CD14-positive monocyte (primary cell): Measurements from ENCODE around the gene C9orf50. TPM values are rescaled to one million over a fixed set of nuclear protein-coding genes. Genes with fewer than 3 reads are reported as not detected.

Experiments used
- DNase-seq, 3 donors: peaks; one replicate each; pipeline ENCODE4 v3.0.0-alpha.2; 2011 to 2022
- H2AFZ ChIP-seq: 2 replicates; pipeline ENCODE4 v1.6.0; 2012; ENCODE audit warnings: mild to moderate bottlenecking, low read depth, low read length, inconsistent platforms; ENCODE audit not compliant: insufficient read depth, poor library complexity, severe bottlenecking
- H3K27ac ChIP-seq, 2 donors: 1 replicate in 1 of 2; 2 replicates in 1 of 2; pipeline ENCODE4 v1.5.1; 2012 to 2013; ENCODE audit warnings: low read length in 2 of 2, control low read depth in 1 of 2, inconsistent platforms in 1 of 2, low read depth in 1 of 2, mild to moderate bottlenecking in 1 of 2
- H3K27me3 ChIP-seq, 2 donors: one replicate each; pipeline versions ENCODE4 v1.6.0 to v1.6.1; 2011 to 2013; ENCODE audit warnings: low read length in 2 of 2; ENCODE audit not compliant: control insufficient read depth in 2 of 2, insufficient read depth in 2 of 2
- H3K36me3 ChIP-seq, 2 donors: replicated peaks in 1 of 2; 1 replicate in 1 of 2; 2 replicates in 1 of 2; pipeline versions ENCODE4 v1.5.1 to v1.6.1; 2012 to 2013; ENCODE audit warnings: low read length in 2 of 2, control low read depth in 1 of 2, inconsistent platforms in 1 of 2, mild to moderate bottlenecking in 1 of 2; ENCODE audit not compliant: insufficient read depth in 2 of 2, control insufficient read depth in 1 of 2
- H3K4me1 ChIP-seq, 2 donors: 1 replicate in 1 of 2; 2 replicates in 1 of 2; pipeline versions ENCODE4 v1.5.1 to v1.6.1; 2012 to 2013; ENCODE audit warnings: low read length in 2 of 2, control low read depth in 1 of 2, inconsistent platforms in 1 of 2, mild to moderate bottlenecking in 1 of 2, moderate library complexity in 1 of 2; ENCODE audit not compliant: insufficient read depth in 2 of 2, control insufficient read depth in 1 of 2
- H3K4me2 ChIP-seq: replicated peaks from 2 replicates; pipeline ENCODE3; 2012; ENCODE audit warnings: low read length, moderate library complexity, mild to moderate bottlenecking; ENCODE audit not compliant: poor library complexity, severe bottlenecking; ENCODE audit errors: extremely low read depth
- H3K4me3 ChIP-seq, 3 experiments: fragments of 200-600 bp in 1 of 3; sonication (generic) in 1 of 3; replicated peaks in 1 of 3; 1 replicate in 2 of 3; 2 replicates in 1 of 3; pipeline ENCODE4 v1.5.1; 2011 to 2013; ENCODE audit warnings: low read length in 3 of 3, mild to moderate bottlenecking in 3 of 3, control low read depth in 2 of 3, low read depth in 2 of 3, inconsistent platforms in 1 of 3, moderate library complexity in 1 of 3
- H3K79me2 ChIP-seq: 2 replicates; pipeline ENCODE4 v1.6.0; 2012; ENCODE audit warnings: mild to moderate bottlenecking, control low read depth, inconsistent platforms, low read length, moderate library complexity; ENCODE audit not compliant: insufficient read depth
- H3K9ac ChIP-seq: 2 replicates; pipeline ENCODE4 v1.6.0; 2017; ENCODE audit warnings: low read length, mild to moderate bottlenecking; ENCODE audit not compliant: insufficient read depth, poor library complexity, severe bottlenecking
- H3K9me3 ChIP-seq, 2 donors: replicated peaks in 1 of 2; 1 replicate in 1 of 2; 2 replicates in 1 of 2; pipeline versions ENCODE4 v1.5.1 to v1.6.1; 2012 to 2013; ENCODE audit warnings: low read length in 2 of 2, control low read depth in 1 of 2; ENCODE audit not compliant: control insufficient read depth in 1 of 2, insufficient read depth in 1 of 2
- H4K20me1 ChIP-seq: 2 replicates; pipeline ENCODE4 v1.6.0; 2012; ENCODE audit warnings: mild to moderate bottlenecking, low read length, control low read depth, moderate library complexity; ENCODE audit not compliant: insufficient read depth
- H3K27ac Mint-ChIP-seq, 7 donors: one replicate each; pipeline ENCODE4 v1.8.0; 2020; ENCODE audit warnings: mild to moderate bottlenecking in 7 of 7, mixed read lengths in 7 of 7, moderate library complexity in 6 of 7, inconsistent platforms in 2 of 7
- H3K27me3 Mint-ChIP-seq, 3 donors: one replicate each; pipeline ENCODE4 v1.8.0; 2021 to 2022; ENCODE audit warnings: low read depth in 3 of 3, mild to moderate bottlenecking in 3 of 3, mixed read lengths in 3 of 3, moderate library complexity in 3 of 3, inconsistent platforms in 1 of 3
- H3K36me3 Mint-ChIP-seq, 2 donors: one replicate each; pipeline ENCODE4 v1.8.0; 2020; ENCODE audit warnings: mixed read lengths in 2 of 2, inconsistent platforms in 1 of 2, mild to moderate bottlenecking in 1 of 2
- H3K4me1 Mint-ChIP-seq: one replicate; pipeline ENCODE4 v1.8.0; 2020; ENCODE audit warnings: mild to moderate bottlenecking, mixed read lengths
- H3K4me3 Mint-ChIP-seq, 2 donors: one replicate each; pipeline ENCODE4 v1.8.0; 2020; ENCODE audit warnings: mild to moderate bottlenecking in 2 of 2, mixed read lengths in 2 of 2, moderate library complexity in 1 of 2
- H3K9me3 Mint-ChIP-seq, 7 donors: one replicate each; pipeline ENCODE4 v1.8.0; 2020 to 2022; ENCODE audit warnings: mixed read lengths in 7 of 7, mild to moderate bottlenecking in 6 of 7, moderate library complexity in 6 of 7, inconsistent platforms in 2 of 7
- WGBS: methylation state at CpG from one replicate; pipeline ENCODE4 v1.1.5; 2013; ENCODE audit warnings: missing lambda C conversion rate; ENCODE audit not compliant: insufficient coverage; 5-methylcytosine and 5-hydroxymethylcytosine counted together
- intact Hi-C, 2 donors: fragments of 100-400 bp; cut with micrococcal nuclease; formaldehyde crosslinking; loops; one replicate each; pipeline versions ENCODE4 v1.15.0 to v1.15.1; 2023
- polyA plus RNA-seq, 3 donors: library from polyadenylated mRNA; depleted of rRNA in 1 of 3; unstranded in 2 of 3; stranded (reverse) in 1 of 3; fragments of 300-500 nt in 2 of 3; fragments of >200 nt in 1 of 3; fragmentation: Illumina TruSeq in 2 of 3; gene quantifications; 1 replicate in 2 of 3; 2 replicates in 1 of 3; pipeline ENCODE4 v1.2.3, GENCODE V29; 2012 to 2021
- TF ChIP-seq, protein P1 (sequence below): fragments of 200-600 bp; IDR thresholded peaks from one replicate; pipeline ENCODE4 v1.8.0; 2022; ENCODE audit warnings: antibody characterized with exemption, mild to moderate bottlenecking

The C9orf50 gene
- polyA plus RNA-seq, 3 donors, result not detected

DNA sequence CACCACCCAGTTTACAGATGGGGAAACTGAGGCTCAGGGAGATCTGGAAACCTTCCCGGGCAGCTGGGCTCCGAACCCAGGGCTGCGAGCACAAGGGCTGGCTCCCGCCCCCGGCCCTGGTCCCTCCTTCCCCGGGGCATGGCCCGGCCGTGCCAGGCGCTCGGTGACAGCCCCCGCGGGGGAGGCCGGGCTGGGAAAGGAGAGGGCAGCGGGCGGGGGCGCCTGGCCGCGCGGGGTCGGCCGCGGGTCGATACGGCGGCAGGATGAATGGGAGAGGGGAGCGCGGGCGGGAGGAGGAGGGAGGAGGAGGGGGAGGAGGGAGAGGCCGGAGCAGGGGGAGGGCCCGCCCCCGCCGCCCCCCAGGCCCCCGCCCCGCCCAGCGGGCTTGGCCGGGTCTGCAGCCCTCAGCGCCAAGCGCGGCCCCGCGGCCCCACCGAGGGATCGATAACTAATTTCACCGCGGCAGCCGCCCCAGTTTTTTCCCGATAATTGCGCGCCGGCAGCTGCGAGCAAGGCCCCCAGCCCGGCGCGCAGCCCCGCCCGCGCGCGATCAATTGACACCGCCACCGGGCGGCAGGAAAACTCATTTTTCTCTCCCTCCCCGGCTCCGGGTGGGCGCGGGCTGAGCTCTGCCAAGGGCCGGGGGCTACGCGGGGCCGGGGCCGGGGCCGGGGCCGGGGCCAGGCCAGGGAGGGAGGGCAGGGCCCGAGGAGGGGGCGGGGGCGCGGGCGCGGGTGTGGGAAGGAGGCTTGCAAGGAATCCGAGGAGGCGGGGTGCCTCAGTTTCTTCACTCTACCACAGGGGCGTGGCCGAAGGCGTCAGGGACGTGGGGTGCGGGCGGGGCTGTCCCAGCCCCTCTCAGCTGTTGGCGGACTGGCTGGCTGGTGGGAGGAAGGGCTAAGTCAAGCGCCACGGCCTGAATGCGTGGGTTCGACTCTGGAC lies 52.1 kb downstream of the C9orf50 start:
- no peaks in the 10 kb centered on the region for H3K79me2 ChIP-seq
- peaks cover 8 to 29% of the 10 kb centered on the region in 2 donors for H3K27me3 ChIP-seq
- Mint-ChIP-seq H3K9me3 (peaks cover 0 to 18% (median 10%) of the 10 kb centered on the region in 7 donors), H3K27ac (peak overlapping the region in 1 of 7 donors; percentile 19), H3K4me1 (peaks cover 29% of the 10 kb centered on the region), H3K27me3 (peaks cover 30 to 42% (median 33%) of the 10 kb centered on the region in 3 donors), H3K4me3 (peak overlapping the region; percentile 71 to 93), H3K36me3 (peaks cover 7 to 9% of the 10 kb centered on the region in 2 donors)
- H3K27ac ChIP-seq, result no peak overlapping the region
- no peaks in the 10 kb centered on the region for H4K20me1 ChIP-seq
- TF ChIP-seq, protein P1, sequence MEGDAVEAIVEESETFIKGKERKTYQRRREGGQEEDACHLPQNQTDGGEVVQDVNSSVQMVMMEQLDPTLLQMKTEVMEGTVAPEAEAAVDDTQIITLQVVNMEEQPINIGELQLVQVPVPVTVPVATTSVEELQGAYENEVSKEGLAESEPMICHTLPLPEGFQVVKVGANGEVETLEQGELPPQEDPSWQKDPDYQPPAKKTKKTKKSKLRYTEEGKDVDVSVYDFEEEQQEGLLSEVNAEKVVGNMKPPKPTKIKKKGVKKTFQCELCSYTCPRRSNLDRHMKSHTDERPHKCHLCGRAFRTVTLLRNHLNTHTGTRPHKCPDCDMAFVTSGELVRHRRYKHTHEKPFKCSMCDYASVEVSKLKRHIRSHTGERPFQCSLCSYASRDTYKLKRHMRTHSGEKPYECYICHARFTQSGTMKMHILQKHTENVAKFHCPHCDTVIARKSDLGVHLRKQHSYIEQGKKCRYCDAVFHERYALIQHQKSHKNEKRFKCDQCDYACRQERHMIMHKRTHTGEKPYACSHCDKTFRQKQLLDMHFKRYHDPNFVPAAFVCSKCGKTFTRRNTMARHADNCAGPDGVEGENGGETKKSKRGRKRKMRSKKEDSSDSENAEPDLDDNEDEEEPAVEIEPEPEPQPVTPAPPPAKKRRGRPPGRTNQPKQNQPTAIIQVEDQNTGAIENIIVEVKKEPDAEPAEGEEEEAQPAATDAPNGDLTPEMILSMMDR, result no peak
- H2AFZ ChIP-seq, result peak overlapping the region; percentile 44
- H3K9me3 ChIP-seq, result peaks cover 0 to 1% of the 10 kb centered on the region in 2 donors
- intact Hi-C loops, result loop anchor here in 1 of 2 donors (10.0 kb wide), 1 partner anchor 64 kb away; no protein-coding TSS in a partner anchor
- WGBS, result 3% methylated on average over 63 of the region's 92 CpGs
- no peaks in the 10 kb centered on the region for H3K36me3 ChIP-seq
- H3K9ac ChIP-seq, result no peak overlapping the region
- peak overlapping the region in 1 of 3 experiments; percentile 59 for H3K4me3 ChIP-seq
- peak overlapping the region; percentile 59 for H3K4me2 ChIP-seq
- H3K4me1 ChIP-seq, result peaks cover 31 to 38% of the 10 kb centered on the region in 2 donors
- DNase-seq, result no peak

DNA sequence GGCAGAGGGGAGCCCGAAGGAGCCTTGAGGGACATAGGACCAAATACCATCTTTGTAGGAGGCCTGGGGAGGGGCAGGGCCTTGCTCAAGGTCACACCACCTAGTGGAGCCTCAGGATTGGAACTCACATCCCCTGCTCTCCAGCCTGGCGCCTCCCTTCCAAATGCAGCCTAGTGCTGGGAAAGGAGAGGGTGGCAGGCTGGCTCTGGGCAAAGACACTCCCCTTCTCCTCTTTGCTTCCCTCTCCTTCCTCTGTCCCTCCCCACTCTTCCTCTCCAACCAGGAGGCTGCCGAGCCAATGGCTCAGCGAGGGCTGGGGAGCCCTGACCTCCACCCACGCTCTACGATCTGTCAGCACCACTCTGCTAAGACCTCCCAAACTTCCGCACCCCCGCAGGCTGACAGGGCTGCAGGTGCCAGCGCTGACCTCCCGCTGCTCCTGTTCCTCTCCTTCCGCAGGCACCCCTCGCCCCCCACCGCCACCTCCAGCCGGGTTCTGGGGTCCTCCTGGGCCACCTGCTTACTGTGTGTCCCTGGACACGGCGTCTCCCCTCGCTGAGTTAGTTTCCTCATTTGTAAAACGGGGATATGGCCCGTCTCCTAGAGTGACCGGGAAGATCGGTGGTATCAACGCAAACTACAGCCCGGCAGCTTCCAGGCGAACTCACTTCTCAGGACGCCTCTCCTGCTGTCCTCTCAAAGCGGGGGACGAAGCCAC lies 52.9 kb downstream of the C9orf50 start:
- Histone ChIP-seq H3K9ac (no peak overlapping the region), H3K4me3 (peak overlapping the region in 1 of 3 experiments; percentile 59), H3K4me2 (peak overlapping the region; percentile 59), H3K27ac (no peak overlapping the region), H3K79me2 (no peaks in the 10 kb centered on the region), H3K4me1 (peaks cover 31 to 38% of the 10 kb centered on the region in 2 donors), H3K36me3 (no peaks in the 10 kb centered on the region), H3K27me3 (peaks cover 8 to 29% of the 10 kb centered on the region in 2 donors), H2AFZ (peak overlapping the region; percentile 44), H4K20me1 (no peaks in the 10 kb centered on the region), H3K9me3 (no peaks in the 10 kb centered on the region)
- Mint-ChIP-seq H3K9me3 (peaks cover 0 to 12% (median 8%) of the 10 kb centered on the region in 7 donors), H3K36me3 (peaks cover 7% of the 10 kb centered on the region in 2 donors), H3K27ac (peak overlapping the region in 4 of 7 donors; percentile 19 to 81 (median 54)), H3K4me3 (peak overlapping the region; percentile 71 to 93), H3K4me1 (peaks cover 29% of the 10 kb centered on the region), H3K27me3 (peaks cover 28 to 42% (median 33%) of the 10 kb centered on the region in 3 donors)
- intact Hi-C loops, result loop anchor here in 1 of 2 donors (10.0 kb wide), 1 partner anchor 63 kb away; no protein-coding TSS in a partner anchor
- DNase-seq, result no peak
- TF ChIP-seq, protein P1, result no peak
- 2% methylated on average over 26 of the region's 27 CpGs for WGBS
